Stomach smooth muscle (tissue), 2 donors: ENCODE measurements around the gene NR4A1.
"Not testable (repeated sequence)": the region's sequence is repeated elsewhere in the genome, so short reads cannot be mapped to it uniquely, and the experiment has no call there.

Experiments
- H3K27ac ChIP-seq: one replicate; pipeline ENCODE4 v1.7.0; 2013; ENCODE audit warnings: mild to moderate bottlenecking, low read length, inconsistent platforms
- H3K27me3 ChIP-seq, 2 donors: one replicate each; pipeline ENCODE4 v1.7.0; 2013; ENCODE audit warnings: low read length in 2 of 2; ENCODE audit not compliant: insufficient read depth in 2 of 2, control insufficient read depth in 1 of 2
- H3K36me3 ChIP-seq, 2 donors: one replicate each; pipeline ENCODE4 v1.7.0; 2013; ENCODE audit warnings: low read length in 2 of 2; ENCODE audit not compliant: control insufficient read depth in 2 of 2, insufficient read depth in 2 of 2
- H3K4me1 ChIP-seq: one replicate; pipeline ENCODE4 v1.7.0; 2013; ENCODE audit warnings: low read length; ENCODE audit not compliant: control insufficient read depth, insufficient read depth
- H3K4me3 ChIP-seq, 2 donors: one replicate each; pipeline ENCODE4 v1.7.0; 2013; ENCODE audit warnings: low read length in 2 of 2
- H3K9ac ChIP-seq, 2 donors: one replicate each; pipeline ENCODE4 v1.7.0; 2013; ENCODE audit warnings: low read length in 2 of 2, mild to moderate bottlenecking in 1 of 2
- H3K9me3 ChIP-seq, 2 donors: one replicate each; pipeline ENCODE4 v1.7.0; 2013; ENCODE audit warnings: low read length in 2 of 2; ENCODE audit not compliant: control insufficient read depth in 2 of 2
- donor health status: healthy.
- donor health status: Pancreatic carcinoma.

The NR4A1 gene

DNA sequence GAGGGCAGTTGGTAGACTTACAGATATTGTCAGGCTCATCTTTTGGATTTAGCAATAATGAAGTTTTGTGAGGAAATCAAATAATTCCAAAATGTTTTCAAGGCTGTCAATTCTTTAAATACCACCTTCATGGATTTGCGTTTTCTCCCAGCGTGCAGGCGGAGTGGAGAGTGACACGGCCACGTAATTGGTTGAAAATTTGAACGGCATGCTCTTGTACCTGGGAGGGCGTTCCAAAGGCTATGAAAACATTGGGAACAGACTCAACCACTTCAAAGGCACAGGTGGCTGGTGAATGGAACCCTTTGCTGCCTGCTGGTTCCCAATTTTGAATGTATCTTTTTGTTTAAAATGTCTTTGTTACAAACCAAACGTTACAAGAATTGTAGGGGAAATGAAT, 40.6 kb downstream of the NR4A1 start:
- Histone ChIP-seq H3K27ac (no peak overlapping the region), H3K4me1 (no peaks in the 10 kb centered on the region), H3K9ac (no peak overlapping the region), H3K36me3 (no peaks in the 10 kb centered on the region), H3K27me3 (peaks cover 6% of the 10 kb centered on the region in 2 donors), H3K9me3 (no peaks in the 10 kb centered on the region), H3K4me3 (no peak overlapping the region)

DNA sequence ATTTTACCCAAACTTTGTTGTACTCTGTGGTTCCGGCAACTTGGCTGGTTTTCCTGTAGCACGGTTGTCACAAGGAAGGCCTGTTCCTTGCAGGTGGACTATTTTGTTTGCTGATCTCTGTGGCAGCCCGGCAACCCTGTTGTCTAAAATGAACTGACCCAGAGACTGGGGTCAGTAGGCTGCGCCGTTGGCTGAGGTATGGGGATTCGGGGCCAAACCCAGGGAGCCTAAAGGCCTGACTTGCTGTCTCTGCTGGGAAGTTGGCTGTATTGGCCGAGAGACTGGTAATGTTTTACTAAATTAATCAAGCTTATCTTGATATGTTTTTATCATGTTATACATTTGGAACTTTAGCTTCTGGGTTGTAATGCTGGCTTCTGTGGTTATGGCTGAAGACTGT, 42.1 kb downstream of the NR4A1 start:
- no peak overlapping the region for H3K9ac ChIP-seq

DNA sequence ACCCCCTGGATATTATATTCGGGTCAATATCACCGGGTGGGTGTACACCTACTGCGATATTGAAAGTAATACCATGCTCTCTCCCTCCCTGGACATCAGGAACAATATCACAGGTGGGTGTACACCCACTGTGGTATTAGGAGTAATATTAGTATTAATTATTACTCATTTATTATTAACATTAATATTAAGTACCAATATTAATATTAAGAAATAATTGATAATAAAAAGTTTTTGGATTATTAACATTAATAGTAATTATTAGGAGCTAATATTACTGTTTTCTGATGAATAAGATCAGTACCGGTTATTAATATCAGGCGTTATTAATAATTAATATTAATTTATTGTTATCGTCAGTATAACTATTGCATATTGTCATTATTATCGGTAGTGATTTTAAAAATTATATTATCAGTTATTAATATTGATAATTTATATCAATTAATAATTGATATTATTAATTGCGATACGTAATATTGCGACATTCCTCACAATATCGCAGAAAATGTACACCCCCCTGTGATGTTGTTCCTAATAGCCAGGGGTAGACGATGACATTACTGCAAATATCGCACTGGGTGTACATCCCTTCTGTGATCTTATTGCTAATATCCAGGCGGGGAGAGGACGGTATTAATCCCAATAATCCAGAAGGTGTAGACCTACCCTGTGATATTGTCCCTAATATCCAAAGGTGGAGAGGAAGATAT, 45.2 kb downstream of the NR4A1 start:
- Histone ChIP-seq H3K9ac (no peak overlapping the region), H3K4me3 (no peak overlapping the region), H3K27ac (no peak overlapping the region), H3K27me3 (peaks cover 0 to 3% of the 10 kb centered on the region in 2 donors), H3K4me1 (no peaks in the 10 kb centered on the region), H3K36me3 (no peaks in the 10 kb centered on the region), H3K9me3 (no peaks in the 10 kb centered on the region)

More for the DNA sequence above, 42.1 kb downstream of the NR4A1 start:
- Histone ChIP-seq H3K9me3 (no peaks in the 10 kb centered on the region), H3K4me1 (no peaks in the 10 kb centered on the region), H3K27ac (no peak overlapping the region), H3K27me3 (peaks cover 5% of the 10 kb centered on the region in 2 donors), H3K4me3 (no peak overlapping the region), H3K36me3 (no peaks in the 10 kb centered on the region)

DNA sequence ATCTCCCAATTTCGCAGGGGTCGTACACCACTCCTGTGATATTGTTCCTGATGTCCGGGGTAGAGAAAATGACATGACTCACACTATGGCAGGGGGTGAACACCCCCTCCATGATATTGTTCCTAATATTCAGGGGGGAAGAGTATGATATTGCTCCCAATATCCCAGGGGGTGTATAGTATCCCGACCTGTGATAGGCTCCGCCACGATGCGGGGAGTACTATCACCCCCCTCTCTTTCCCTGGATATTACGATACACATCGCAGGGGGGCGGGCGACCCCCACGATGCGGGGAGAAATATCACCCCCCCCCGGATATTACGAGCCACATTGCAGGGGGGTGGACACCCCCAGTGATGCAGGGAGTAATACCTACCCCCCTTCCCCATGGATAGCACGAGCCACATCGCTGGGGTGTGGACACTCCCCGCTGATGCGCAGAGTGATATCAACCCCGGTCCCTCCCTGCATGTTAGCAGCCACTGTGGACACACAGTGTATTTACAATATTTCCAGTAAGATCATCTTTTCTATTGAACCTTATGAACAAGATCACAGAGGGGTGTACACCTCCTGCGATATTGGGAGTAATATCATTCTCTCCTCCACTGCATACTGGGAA, 45.9 kb downstream of the NR4A1 start:
- H3K4me1 ChIP-seq = no peaks in the 10 kb centered on the region
- H3K27ac ChIP-seq = no peak overlapping the region
- H3K4me3 ChIP-seq = no peak overlapping the region
- H3K9ac ChIP-seq = no peak overlapping the region
- peaks cover 0 to 6% of the 10 kb centered on the region in 2 donors for H3K27me3 ChIP-seq
- H3K36me3 ChIP-seq = no peaks in the 10 kb centered on the region
- H3K9me3 ChIP-seq = no peaks in the 10 kb centered on the region

DNA sequence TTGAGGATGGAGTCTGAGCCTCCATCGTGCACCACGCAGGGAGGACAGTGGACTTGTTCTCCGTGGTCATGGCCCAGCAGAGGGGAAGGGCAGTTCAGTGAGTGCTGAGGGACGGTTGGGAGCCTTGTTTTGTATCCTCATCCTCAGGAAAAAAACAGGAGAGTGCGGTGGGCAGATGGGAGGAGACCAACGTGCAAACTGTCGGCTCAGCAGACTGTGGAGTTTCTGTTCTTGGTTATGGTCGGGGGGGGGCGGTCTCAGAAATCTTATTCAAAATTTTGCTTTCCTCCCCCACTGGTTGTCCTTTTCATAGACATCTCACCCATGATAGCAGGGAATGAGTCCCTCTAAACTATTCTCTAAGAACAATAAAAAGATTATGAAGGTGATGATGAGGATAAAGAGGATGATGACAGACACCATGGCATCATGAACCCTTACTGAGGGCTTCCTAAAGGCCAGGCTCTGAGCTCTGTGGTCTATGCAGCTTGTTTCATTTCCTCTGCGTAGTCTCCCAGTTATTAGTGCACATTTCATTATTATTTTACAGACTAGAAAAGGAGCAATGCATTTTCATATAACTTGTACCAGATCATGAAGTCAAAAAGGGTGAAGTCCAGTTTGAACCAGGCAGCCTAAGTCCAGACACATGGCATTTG, 53.3 kb downstream of the NR4A1 start:
- H3K36me3 ChIP-seq, H3K4me1 ChIP-seq, H3K9ac ChIP-seq, H3K9me3 ChIP-seq, H3K27ac ChIP-seq, H3K4me3 ChIP-seq: not testable (repeated sequence)
- H3K27me3 ChIP-seq = peaks cover 0 to 10% of the 10 kb centered on the region in 2 donors
